ENCODE measurements around the gene GDF9.
"Not testable (repeated sequence)": the region's sequence is repeated elsewhere in the genome, so short reads cannot be mapped to it uniquely, and the experiment has no call there.

Gene GDF9

GRCh38 chr5:132873119-132873929, 7.1 kb upstream of the GDF9 start, which contains the start of gene LEAP2:
LEAP2 (plus strand) TSS chr5:132873668; CDS start chr5:132873695, 27 bp downstream.
- DNase-seq (ENCODE audit: low read depth) = no peak

GRCh38 chr5:132872788-132873118, 6.5 kb upstream of the GDF9 start:
- DNase-seq (ENCODE audit: low read depth) = no peak

GRCh38 chr5:132871459-132872284, 5.4 kb upstream of the GDF9 start:
- no peak for DNase-seq (ENCODE audit: low read depth)

GRCh38 chr5:132870801-132871200, 4.5 kb upstream of the GDF9 start:
- DNase-seq (ENCODE audit: low read depth) = no peak

GRCh38 chr5:132868754-132869153, 2.5 kb upstream of the GDF9 start:
- no peak for DNase-seq (ENCODE audit: low read depth)

GRCh38 chr5:132867046-132867451, 780 bp upstream of the GDF9 start:
- no peak for DNase-seq (ENCODE audit: low read depth)

GRCh38 chr5:132865668-132866341, 464 bp downstream of the GDF9 start:
- DNase-seq (ENCODE audit: low read depth) = no peak

GRCh38 chr5:132860742-132861141, 5.5 kb downstream of the GDF9 start:
- no peak for DNase-seq (ENCODE audit: low read depth)

GRCh38 chr5:132859889-132860437, 6.3 kb downstream of the GDF9 start:
- no peak for DNase-seq (ENCODE audit: low read depth)

- no peak for DNase-seq (ENCODE audit: low read depth)
Measured at GRCh38 chr5:132856011-132856410, 10.3 kb downstream of the GDF9 start.

- not testable (repeated sequence) for DNase-seq (ENCODE audit: low read depth)
Measured at GRCh38 chr5:132854992-132855391, 11.3 kb downstream of the GDF9 start.

GRCh38 chr5:132854301-132854700, 12.0 kb downstream of the GDF9 start:
- no peak for DNase-seq (ENCODE audit: low read depth)

GRCh38 chr5:132853790-132854189, 12.5 kb downstream of the GDF9 start:
- DNase-seq (ENCODE audit: low read depth) = no peak

GRCh38 chr5:132853323-132853722, 12.9 kb downstream of the GDF9 start:
- no peak for DNase-seq (ENCODE audit: low read depth)

- no peak for DNase-seq (ENCODE audit: low read depth)
Measured at GRCh38 chr5:132850066-132850465, 16.2 kb downstream of the GDF9 start.

- DNase-seq (ENCODE audit: low read depth) = no peak
Measured at GRCh38 chr5:132849347-132849746, 16.9 kb downstream of the GDF9 start.

GRCh38 chr5:132848270-132848669, 18.0 kb downstream of the GDF9 start:
- no peak for DNase-seq (ENCODE audit: low read depth)

GRCh38 chr5:132841305-132841704, 25.0 kb downstream of the GDF9 start:
- no peak for DNase-seq (ENCODE audit: low read depth)

GRCh38 chr5:132840896-132841295, 25.4 kb downstream of the GDF9 start:
- DNase-seq (ENCODE audit: low read depth) = no peak

- DNase-seq (ENCODE audit: low read depth) = no peak
Measured at GRCh38 chr5:132840313-132840712, 26.0 kb downstream of the GDF9 start.

GRCh38 chr5:132839426-132840301, 26.6 kb downstream of the GDF9 start:
- no peak for DNase-seq (ENCODE audit: low read depth)

Data from activated T-cell treated with anti-CD3 and anti-CD28 coated beads for 1 hour (primary cell).